SU-DHL-6 (cell line): Measurements from ENCODE around the gene GSE1.

Experiments used
- H2AFZ ChIP-seq: fragments of 200-600 bp; sonication (generic); 2 replicates; pipeline ENCODE4 v1.6.1; 2014; ENCODE audit warnings: low read depth, mild to moderate bottlenecking, moderate library complexity, mixed read lengths, antibody characterized with exemption, low read length; ENCODE audit not compliant: severe bottlenecking
- H3F3A ChIP-seq: fragments of 200-600 bp; shearing (Covaris generic); 2 replicates; pipeline ENCODE4 v1.6.0; 2016; ENCODE audit warnings: antibody characterized with exemption, mild to moderate bottlenecking; ENCODE audit not compliant: insufficient read depth
- H3K27ac ChIP-seq: fragments of 200-600 bp; sonication (generic); 2 replicates; pipeline ENCODE4 v1.5.1; 2016; ENCODE audit warnings: low read depth, mild to moderate bottlenecking, low read length, moderate library complexity, mixed read lengths
- H3K27me3 ChIP-seq: fragments of 200-600 bp; sonication (generic), shearing (Covaris generic); 2 replicates; pipeline ENCODE4 v1.6.0; 2014; ENCODE audit warnings: mild to moderate bottlenecking, low read length
- H3K36me3 ChIP-seq: fragments of 200-600 bp; sonication (generic); 2 replicates; pipeline ENCODE4 v1.6.1; 2014; ENCODE audit warnings: mild to moderate bottlenecking, low read length, mixed read lengths
- H3K4me2 ChIP-seq: fragments of 300-600, 200-600 bp; shearing (Covaris generic), sonication (generic); 2 replicates; pipeline ENCODE4 v1.6.0; 2014; ENCODE audit warnings: low read length, low read depth, mild to moderate bottlenecking; ENCODE audit not compliant: poor library complexity, severe bottlenecking
- H3K4me3 ChIP-seq: fragments of 200-600 bp; sonication (generic); 2 replicates; pipeline ENCODE4 v1.5.1; 2014; ENCODE audit warnings: antibody characterized with exemption, low read length, mild to moderate bottlenecking, mixed read lengths; ENCODE audit not compliant: insufficient read depth, poor library complexity, severe bottlenecking
- H3K79me2 ChIP-seq: fragments of 200-600 bp; sonication (generic); 2 replicates; pipeline ENCODE4 v1.6.1; 2014; ENCODE audit warnings: mild to moderate bottlenecking, low read length, moderate library complexity; ENCODE audit not compliant: insufficient read depth
- H3K9ac ChIP-seq: fragments of 200-600 bp; sonication (generic); 2 replicates; pipeline ENCODE4 v1.7.0; 2014; ENCODE audit warnings: mild to moderate bottlenecking, low read length
- H3K9me2 ChIP-seq: fragments of 200-600 bp; sonication (generic); replicated peaks from 2 replicates; pipeline ENCODE4 v1.6.1; 2014; ENCODE audit warnings: low read length; ENCODE audit not compliant: insufficient read depth
- H3K9me3 ChIP-seq: fragments of 200-600 bp; sonication (generic); 2 replicates; pipeline ENCODE4 v1.6.1; 2014; ENCODE audit warnings: low read length, mixed read lengths; ENCODE audit not compliant: insufficient read depth
- H4K20me1 ChIP-seq: fragments of 200-600 bp; sonication (generic); 2 replicates; pipeline ENCODE4 v1.6.1; 2014; ENCODE audit warnings: low read depth, mild to moderate bottlenecking, antibody characterized with exemption, low read length, moderate library complexity, mixed read lengths
- EZH2phosphoT487 ChIP-seq: fragments of 200-600 bp; sonication (generic), shearing (Covaris generic); conservative IDR thresholded peaks from 2 replicates; pipeline ENCODE4 v1.6.1; 2018; ENCODE audit warnings: mild to moderate bottlenecking, antibody characterized with exemption, low read length, moderate library complexity, mixed read lengths
- TF ChIP-seq, protein P1 (sequence below): fragments of 200-600 bp; sonication (generic); IDR thresholded peaks from one replicate; pipeline ENCODE4 v1.5.1; 2017; ENCODE audit warnings: antibody characterized with exemption, mild to moderate bottlenecking, low read length, moderate library complexity; ENCODE audit not compliant: insufficient read depth, poor library complexity, severe bottlenecking

The GSE1 gene

DNA sequence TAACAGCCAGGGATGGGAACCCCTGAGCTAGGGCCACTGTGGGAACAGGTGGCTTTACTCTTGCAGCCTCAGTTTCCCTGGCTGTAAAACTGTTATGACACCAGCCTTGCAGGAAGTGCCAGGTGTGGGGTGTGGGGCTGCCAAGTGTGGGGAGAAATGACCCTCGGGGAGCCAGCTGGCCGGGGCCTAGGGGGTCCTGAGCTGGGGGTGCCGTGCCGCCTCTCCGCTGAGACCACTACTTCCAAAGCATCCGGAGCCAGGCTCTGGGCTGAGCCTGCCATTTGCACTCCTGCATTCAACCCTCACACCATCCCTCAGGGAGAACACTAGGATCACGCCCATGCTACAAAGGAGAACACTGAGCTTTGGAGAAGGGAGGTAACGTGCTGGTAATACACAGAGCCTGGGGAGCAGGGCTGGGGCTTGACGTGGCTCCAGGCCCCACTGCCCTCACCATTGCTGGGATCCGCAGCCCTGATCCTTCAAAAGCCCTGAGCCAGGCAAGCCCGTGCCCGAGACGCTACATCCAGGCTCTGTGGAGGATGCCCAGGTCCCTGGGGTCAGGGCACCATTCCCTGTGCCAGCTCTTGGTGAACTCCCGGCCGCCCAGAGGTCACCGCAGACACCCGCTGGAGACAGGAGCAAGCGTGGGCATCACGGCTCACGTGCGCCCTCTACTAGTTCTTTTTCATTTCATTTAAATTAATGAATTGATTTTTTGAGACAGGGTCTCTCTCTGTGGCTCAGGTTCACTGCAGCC, 104.5 kb downstream of the GSE1 start:
- TF ChIP-seq, protein P1, sequence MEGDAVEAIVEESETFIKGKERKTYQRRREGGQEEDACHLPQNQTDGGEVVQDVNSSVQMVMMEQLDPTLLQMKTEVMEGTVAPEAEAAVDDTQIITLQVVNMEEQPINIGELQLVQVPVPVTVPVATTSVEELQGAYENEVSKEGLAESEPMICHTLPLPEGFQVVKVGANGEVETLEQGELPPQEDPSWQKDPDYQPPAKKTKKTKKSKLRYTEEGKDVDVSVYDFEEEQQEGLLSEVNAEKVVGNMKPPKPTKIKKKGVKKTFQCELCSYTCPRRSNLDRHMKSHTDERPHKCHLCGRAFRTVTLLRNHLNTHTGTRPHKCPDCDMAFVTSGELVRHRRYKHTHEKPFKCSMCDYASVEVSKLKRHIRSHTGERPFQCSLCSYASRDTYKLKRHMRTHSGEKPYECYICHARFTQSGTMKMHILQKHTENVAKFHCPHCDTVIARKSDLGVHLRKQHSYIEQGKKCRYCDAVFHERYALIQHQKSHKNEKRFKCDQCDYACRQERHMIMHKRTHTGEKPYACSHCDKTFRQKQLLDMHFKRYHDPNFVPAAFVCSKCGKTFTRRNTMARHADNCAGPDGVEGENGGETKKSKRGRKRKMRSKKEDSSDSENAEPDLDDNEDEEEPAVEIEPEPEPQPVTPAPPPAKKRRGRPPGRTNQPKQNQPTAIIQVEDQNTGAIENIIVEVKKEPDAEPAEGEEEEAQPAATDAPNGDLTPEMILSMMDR: peak; percentile 38
- TF ChIP-seq EZH2phosphoT487: no peak
- no peak overlapping the region for H3K4me3 ChIP-seq
- no peaks in the 10 kb centered on the region for H3K27me3 ChIP-seq
- H3K36me3 ChIP-seq: no peaks in the 10 kb centered on the region
- no peak overlapping the region for H3K27ac ChIP-seq
- H3F3A ChIP-seq: no peaks in the 10 kb centered on the region
- H3K4me2 ChIP-seq: no peak overlapping the region
- H4K20me1 ChIP-seq: no peaks in the 10 kb centered on the region
- H2AFZ ChIP-seq: no peak overlapping the region
- no peaks in the 10 kb centered on the region for H3K9me2 ChIP-seq
- no peak overlapping the region for H3K9ac ChIP-seq
- no peaks in the 10 kb centered on the region for H3K79me2 ChIP-seq
- H3K9me3 ChIP-seq: no peaks in the 10 kb centered on the region

- Histone ChIP-seq H3F3A (no peaks in the 10 kb centered on the region), H3K4me3 (no peak overlapping the region), H3K27me3 (no peaks in the 10 kb centered on the region), H4K20me1 (no peaks in the 10 kb centered on the region), H3K4me2 (no peak overlapping the region), H3K9me2 (no peaks in the 10 kb centered on the region), H3K9ac (no peak overlapping the region), H2AFZ (no peak overlapping the region), H3K79me2 (no peaks in the 10 kb centered on the region), H3K36me3 (no peaks in the 10 kb centered on the region), H3K27ac (no peak overlapping the region), H3K9me3 (no peaks in the 10 kb centered on the region)
- TF ChIP-seq, protein P1: no peak
- no peak for TF ChIP-seq EZH2phosphoT487
Measured at GRCh38 chr16:85718153-85718477, 105.0 kb downstream of the GSE1 start.

- H3K4me2 ChIP-seq: no peak overlapping the region
- no peaks in the 10 kb centered on the region for H3K36me3 ChIP-seq
- no peak overlapping the region for H3K4me3 ChIP-seq
- H4K20me1 ChIP-seq: no peaks in the 10 kb centered on the region
- no peaks in the 10 kb centered on the region for H3K79me2 ChIP-seq
- no peaks in the 10 kb centered on the region for H3K9me2 ChIP-seq
- TF ChIP-seq EZH2phosphoT487: no peak
- TF ChIP-seq, protein P1: peak; percentile 62
- H3K9me3 ChIP-seq: no peaks in the 10 kb centered on the region
- H3K9ac ChIP-seq: no peak overlapping the region
- no peak overlapping the region for H2AFZ ChIP-seq
- H3K27ac ChIP-seq: no peak overlapping the region
- no peaks in the 10 kb centered on the region for H3K27me3 ChIP-seq
- no peaks in the 10 kb centered on the region for H3F3A ChIP-seq
Measured at GRCh38 chr16:85718682-85719081, 105.6 kb downstream of the GSE1 start.
